ENCODE data around the gene FKBP5. TPM values are rescaled to one million over a fixed set of nuclear protein-coding genes. Genes with fewer than 3 reads are reported as not detected.
A peak's percentile ranks its signal among the peaks of the same experiment; 100 is the strongest.

The FKBP5 gene
- total and polyA plus RNA-seq, 2 donors (not counting 1 experiment from before 2014, with no cell fraction given) = 2.8 to 7.4 TPM

GRCh38 chr6:35736982-35737412 lies 48.3 kb upstream of the FKBP5 start, which contains the start of gene ARMC12:
Gene ARMC12, plus strand, starts transcription at chr6:35737032. Its CDS starts 77 bp downstream, at chr6:35737109.
- Histone ChIP-seq H3K4me1 (ENCODE audit: control insufficient read depth in 2 of 2, insufficient read depth in 2 of 2, low read length in 2 of 2) (peaks cover 14 to 26% of the 10 kb centered on the region in 2 donors), H3K9me3 (ENCODE audit: control extremely low read depth in 1 of 3, control insufficient read depth in 2 of 3, insufficient read depth in 1 of 3, low read length in 2 of 3) (no peaks in the 10 kb centered on the region), H3K36me3 (replicated peaks in 1 of 2; ENCODE audit: control extremely low read depth in 1 of 2, control insufficient read depth in 1 of 2, extremely low read depth in 1 of 2, insufficient read depth in 2 of 2, low read length in 1 of 2) (no peaks in the 10 kb centered on the region), H3K27ac (ENCODE audit: low read length in 2 of 2) (no peak within 1 kb of the TSS), H4K20me1 (ENCODE audit: control insufficient read depth, insufficient read depth, low read length, poor library complexity, severe bottlenecking) (no peaks in the 10 kb centered on the region), H3K9ac (ENCODE audit: low read length) (no peak within 1 kb of the TSS), H2AFZ (ENCODE audit: insufficient read depth, low read depth, low read length, poor library complexity, severe bottlenecking) (peak within 1 kb of the TSS; percentile 48), H3K79me2 (ENCODE audit: control insufficient read depth, insufficient read depth, low read length) (no peaks in the 10 kb centered on the region), H3K4me3 (ENCODE audit: control extremely low read depth in 1 of 5, extremely low read depth in 1 of 5, insufficient read depth in 1 of 5, low read depth in 2 of 5, low read length in 4 of 5) (no peak within 1 kb of the TSS), H3K4me2 (replicated peaks; ENCODE audit: low read depth, low read length, poor library complexity, severe bottlenecking) (peak within 1 kb of the TSS; percentile 27), H3K27me3 (replicated peaks in 1 of 4; ENCODE audit: control extremely low read depth in 1 of 4, control insufficient read depth in 3 of 4, insufficient read depth in 4 of 4, low read length in 3 of 4) (no peaks in the 10 kb centered on the region)
- DNase-seq (no peak), ATAC-seq (ENCODE audit: low read depth) (no peak)
- WGBS (ENCODE audit: insufficient coverage) = 87% methylated on average over 10 of the region's 10 CpGs
- ChIA-PET POLR2A (interaction anchor here (0.6 to 1.0 kb wide), 2 partner anchors 146 to 152 kb away, joined by 3 to 4 read pairs; no protein-coding TSS in a partner anchor), CTCF (interaction anchor here (0.6 to 12.6 kb wide), 59 partner anchors 9 to 1143 kb away, joined by 3 to 369 read pairs (median 4); partner anchors contain the start of genes DEF6 and PPARD)
- peak within 1 kb of the TSS; percentile 67 for H3K27ac Mint-ChIP-seq
- TF ChIP-seq CTCF (IDR thresholded peaks at IDR 0.05) = no peak
- no peak for TF ChIP-seq EZH2 (IDR thresholded peaks at IDR 0.05; ENCODE audit: borderline replicate concordance, insufficient read depth, low read depth, low read length, poor library complexity, severe bottlenecking)
- H3K4me3 Mint-ChIP-seq = no peak within 1 kb of the TSS
- H3K4me1 Mint-ChIP-seq = peaks cover 28% of the 10 kb centered on the region
- H3K27me3 Mint-ChIP-seq = no peaks in the 10 kb centered on the region
- intact Hi-C loops (cut with micrococcal nuclease) = loop anchor here (1.0 kb wide), 4 partner anchors 153 to 440 kb away; partner anchors contain the start of genes DEF6 and FANCE
- H3K9me3 Mint-ChIP-seq (ENCODE audit: insufficient read depth) = no peaks in the 10 kb centered on the region

- 59% methylated on average over 3 of the region's 8 CpGs for WGBS (ENCODE audit: insufficient coverage)
- Histone ChIP-seq H3K4me1 (ENCODE audit: control insufficient read depth in 2 of 2, insufficient read depth in 2 of 2, low read length in 2 of 2) (peaks cover 14 to 27% of the 10 kb centered on the region in 2 donors), H3K36me3 (replicated peaks in 1 of 2; ENCODE audit: control extremely low read depth in 1 of 2, control insufficient read depth in 1 of 2, extremely low read depth in 1 of 2, insufficient read depth in 2 of 2, low read length in 1 of 2) (no peaks in the 10 kb centered on the region), H4K20me1 (ENCODE audit: control insufficient read depth, insufficient read depth, low read length, poor library complexity, severe bottlenecking) (no peaks in the 10 kb centered on the region), H3K4me2 (replicated peaks; ENCODE audit: low read depth, low read length, poor library complexity, severe bottlenecking) (peak overlapping the region; percentile 27), H3K9ac (ENCODE audit: low read length) (no peak overlapping the region), H3K27me3 (replicated peaks in 1 of 4; ENCODE audit: control extremely low read depth in 1 of 4, control insufficient read depth in 3 of 4, insufficient read depth in 4 of 4, low read length in 3 of 4) (no peaks in the 10 kb centered on the region), H3K4me3 (ENCODE audit: control extremely low read depth in 1 of 5, extremely low read depth in 1 of 5, insufficient read depth in 1 of 5, low read depth in 2 of 5, low read length in 4 of 5) (no peak overlapping the region), H3K27ac (ENCODE audit: low read length in 2 of 2) (no peak overlapping the region), H2AFZ (ENCODE audit: insufficient read depth, low read depth, low read length, poor library complexity, severe bottlenecking) (peak overlapping the region; percentile 48), H3K9me3 (ENCODE audit: control extremely low read depth in 1 of 3, control insufficient read depth in 2 of 3, insufficient read depth in 1 of 3, low read length in 2 of 3) (no peaks in the 10 kb centered on the region), H3K79me2 (ENCODE audit: control insufficient read depth, insufficient read depth, low read length) (no peaks in the 10 kb centered on the region)
- Mint-ChIP-seq H3K27me3 (no peaks in the 10 kb centered on the region), H3K4me3 (no peak overlapping the region), H3K27ac (peak overlapping the region; percentile 67), H3K4me1 (peaks cover 29% of the 10 kb centered on the region), H3K9me3 (ENCODE audit: insufficient read depth) (no peaks in the 10 kb centered on the region)
- ChIA-PET POLR2A (interaction anchor here (0.6 to 0.7 kb wide), 2 partner anchors 118 to 146 kb away, joined by 3 read pairs; no protein-coding TSS in a partner anchor), CTCF (interaction anchor here (0.6 to 12.6 kb wide), 60 partner anchors 9 to 624 kb away, joined by 3 to 369 read pairs (median 4); partner anchors contain the start of genes DEF6 and MAPK14)
- DNase-seq (peak; percentile 88), ATAC-seq (ENCODE audit: low read depth) (peak; percentile 9)
- peak; percentile 91 for TF ChIP-seq CTCF (IDR thresholded peaks at IDR 0.05)
- TF ChIP-seq EZH2 (IDR thresholded peaks at IDR 0.05; ENCODE audit: borderline replicate concordance, insufficient read depth, low read depth, low read length, poor library complexity, severe bottlenecking) = no peak
- intact Hi-C loops (cut with micrococcal nuclease) = no loop called here
Observed at GRCh38 chr6:35736253-35736894, 47.7 kb upstream of the FKBP5 start.

Data from B cell (primary cell).